ENCODE data around the gene DYNLT5.

GRCh38 chr1:66773227-66773626 lies 21.0 kb downstream of the DYNLT5 start:
- TF ChIP-seq CTCF (IDR thresholded peaks at IDR 0.05; ENCODE audit: low read depth, low read length, missing input control): no peak
- TF ChIP-seq YY1 (IDR thresholded peaks at IDR 0.05): no peak
- no peak for TF ChIP-seq RXRA (IDR thresholded peaks at IDR 0.05)
- TF ChIP-seq, protein P1, sequence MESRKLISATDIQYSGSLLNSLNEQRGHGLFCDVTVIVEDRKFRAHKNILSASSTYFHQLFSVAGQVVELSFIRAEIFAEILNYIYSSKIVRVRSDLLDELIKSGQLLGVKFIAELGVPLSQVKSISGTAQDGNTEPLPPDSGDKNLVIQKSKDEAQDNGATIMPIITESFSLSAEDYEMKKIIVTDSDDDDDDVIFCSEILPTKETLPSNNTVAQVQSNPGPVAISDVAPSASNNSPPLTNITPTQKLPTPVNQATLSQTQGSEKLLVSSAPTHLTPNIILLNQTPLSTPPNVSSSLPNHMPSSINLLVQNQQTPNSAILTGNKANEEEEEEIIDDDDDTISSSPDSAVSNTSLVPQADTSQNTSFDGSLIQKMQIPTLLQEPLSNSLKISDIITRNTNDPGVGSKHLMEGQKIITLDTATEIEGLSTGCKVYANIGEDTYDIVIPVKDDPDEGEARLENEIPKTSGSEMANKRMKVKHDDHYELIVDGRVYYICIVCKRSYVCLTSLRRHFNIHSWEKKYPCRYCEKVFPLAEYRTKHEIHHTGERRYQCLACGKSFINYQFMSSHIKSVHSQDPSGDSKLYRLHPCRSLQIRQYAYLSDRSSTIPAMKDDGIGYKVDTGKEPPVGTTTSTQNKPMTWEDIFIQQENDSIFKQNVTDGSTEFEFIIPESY (IDR thresholded peaks at IDR 0.05): no peak
- TF ChIP-seq, protein P2, sequence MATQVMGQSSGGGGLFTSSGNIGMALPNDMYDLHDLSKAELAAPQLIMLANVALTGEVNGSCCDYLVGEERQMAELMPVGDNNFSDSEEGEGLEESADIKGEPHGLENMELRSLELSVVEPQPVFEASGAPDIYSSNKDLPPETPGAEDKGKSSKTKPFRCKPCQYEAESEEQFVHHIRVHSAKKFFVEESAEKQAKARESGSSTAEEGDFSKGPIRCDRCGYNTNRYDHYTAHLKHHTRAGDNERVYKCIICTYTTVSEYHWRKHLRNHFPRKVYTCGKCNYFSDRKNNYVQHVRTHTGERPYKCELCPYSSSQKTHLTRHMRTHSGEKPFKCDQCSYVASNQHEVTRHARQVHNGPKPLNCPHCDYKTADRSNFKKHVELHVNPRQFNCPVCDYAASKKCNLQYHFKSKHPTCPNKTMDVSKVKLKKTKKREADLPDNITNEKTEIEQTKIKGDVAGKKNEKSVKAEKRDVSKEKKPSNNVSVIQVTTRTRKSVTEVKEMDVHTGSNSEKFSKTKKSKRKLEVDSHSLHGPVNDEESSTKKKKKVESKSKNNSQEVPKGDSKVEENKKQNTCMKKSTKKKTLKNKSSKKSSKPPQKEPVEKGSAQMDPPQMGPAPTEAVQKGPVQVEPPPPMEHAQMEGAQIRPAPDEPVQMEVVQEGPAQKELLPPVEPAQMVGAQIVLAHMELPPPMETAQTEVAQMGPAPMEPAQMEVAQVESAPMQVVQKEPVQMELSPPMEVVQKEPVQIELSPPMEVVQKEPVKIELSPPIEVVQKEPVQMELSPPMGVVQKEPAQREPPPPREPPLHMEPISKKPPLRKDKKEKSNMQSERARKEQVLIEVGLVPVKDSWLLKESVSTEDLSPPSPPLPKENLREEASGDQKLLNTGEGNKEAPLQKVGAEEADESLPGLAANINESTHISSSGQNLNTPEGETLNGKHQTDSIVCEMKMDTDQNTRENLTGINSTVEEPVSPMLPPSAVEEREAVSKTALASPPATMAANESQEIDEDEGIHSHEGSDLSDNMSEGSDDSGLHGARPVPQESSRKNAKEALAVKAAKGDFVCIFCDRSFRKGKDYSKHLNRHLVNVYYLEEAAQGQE (IDR thresholded peaks at IDR 0.05): no peak
- TF ChIP-seq JUND (IDR thresholded peaks at IDR 0.05): no peak
- no peak for TF ChIP-seq GABPA (IDR thresholded peaks at IDR 0.05 in 1 of 2, conservative IDR thresholded peaks at IDR 0.05 in 1 of 2)
- TF ChIP-seq, protein P3, sequence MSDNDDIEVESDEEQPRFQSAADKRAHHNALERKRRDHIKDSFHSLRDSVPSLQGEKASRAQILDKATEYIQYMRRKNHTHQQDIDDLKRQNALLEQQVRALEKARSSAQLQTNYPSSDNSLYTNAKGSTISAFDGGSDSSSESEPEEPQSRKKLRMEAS (IDR thresholded peaks at IDR 0.05): no peak

Data from liver (tissue), 3 donors.